ENCODE measurements around the gene CRIP2. TPM values are rescaled to one million over a fixed set of nuclear protein-coding genes. Genes with fewer than 3 reads are reported as not detected.

The CRIP2 gene
- total and polyA plus RNA-seq, 2 of the 13 experiments (the other 11 are each of a cell fraction or from before 2014, with no cell fraction given) = 31.6 to 37.9 TPM

GRCh38 chr14:105525861-105526775 lies 51.5 kb downstream of the CRIP2 start, which contains the start of gene TMEM121:
Gene TMEM121, plus strand, starts transcription at chr14:105526583. Its CDS starts 2,252 bp downstream, at chr14:105528835.
- H3K27me3 ChIP-seq (ENCODE audit: control insufficient read depth in 1 of 2, insufficient read depth in 2 of 2, low read length in 2 of 2) = peaks cover 0 to 11% of the 10 kb centered on the region in 2 experiments; a peak in 1 of 5 replicates
- peak within 1 kb of the TSS; percentile 76 for H3K9ac ChIP-seq (ENCODE audit: insufficient read depth, low read depth, low read length)
- peak within 1 kb of the TSS; percentile 79 to 89 (median 80) for H3K4me3 ChIP-seq (replicated peaks in 1 of 3; ENCODE audit: insufficient read depth in 1 of 3, low read depth in 2 of 3, low read length in 3 of 3)
- peak within 1 kb of the TSS; percentile 51 for H3K27ac ChIP-seq (ENCODE audit: extremely low read length, insufficient read depth, low read length)
- ATAC-seq = peak; percentile 17
- WGBS (ENCODE audit: low lambda C conversion rate) = 0% methylated on average over 1 of the region's 88 CpGs
- ChIA-PET POLR2A (interaction anchor here (1.0 kb wide), 1 partner anchor 26 kb away, joined by 3 read pairs; no protein-coding TSS in a partner anchor), CTCF (ENCODE audit: low intra/inter-chr PET ratio, low total read pairs) (interaction anchor here (4.1 kb wide), 1 partner anchor 45 kb away, joined by 15 read pairs; no protein-coding TSS in a partner anchor)
- no peaks in the 10 kb centered on the region for H4K20me1 ChIP-seq (ENCODE audit: insufficient read depth, low read length)
- H2AFZ ChIP-seq (ENCODE audit: low read length) = no peak within 1 kb of the TSS
- in situ Hi-C loops (cut with HindIII; ENCODE audit: extremely low pct_ligation_motif_present, low pct_unique_long_range_greater_than_20kb) (loop anchor here (5.0 kb wide), 2 partner anchors 39 to 104 kb away; partner anchors contain the start of gene CRIP1), intact Hi-C loops (cut with micrococcal nuclease; ENCODE audit: unreplicated experiment) (no loop called here)
- peak within 1 kb of the TSS; percentile 85 for H3K4me2 ChIP-seq (ENCODE audit: low read depth, low read length)
- H3K36me3 ChIP-seq (replicated peaks in 1 of 2; ENCODE audit: control insufficient read depth in 1 of 2, insufficient read depth in 2 of 2, low read length in 2 of 2) = 0 out of 5 replicates have a peak, but pooled peaks cover 0 to 6% of the 10 kb centered on the region in 2 experiments
- DNase-seq (ENCODE audit: low spot score) = no peak
- no TSS peak for BruUV-seq (replicated peaks)
- peaks cover 32% of the 10 kb centered on the region for H3K4me1 ChIP-seq (ENCODE audit: insufficient read depth, low read length)
- H3K79me2 ChIP-seq (ENCODE audit: insufficient read depth, low read length) = no peaks in the 10 kb centered on the region
- FAIRE-seq = no peak
- no peaks in the 10 kb centered on the region for H3K9me3 ChIP-seq (ENCODE audit: low read length)
- TF ChIP-seq POLR2G (IDR thresholded peaks at IDR 0.05; ENCODE audit: low read depth, low read length) = 0 out of 2 replicates have a peak, but pooled peaks have one; percentile 1
- TF ChIP-seq HDAC1 (CRISPR knock-in tag; IDR thresholded peaks at IDR 0.05) = 0 out of 2 replicates have a peak, but pooled peaks have one; percentile 23
- peak; percentile 52 for TF ChIP-seq RFX1 (IDR thresholded peaks at IDR 0.05)
- TF ChIP-seq, protein P1, sequence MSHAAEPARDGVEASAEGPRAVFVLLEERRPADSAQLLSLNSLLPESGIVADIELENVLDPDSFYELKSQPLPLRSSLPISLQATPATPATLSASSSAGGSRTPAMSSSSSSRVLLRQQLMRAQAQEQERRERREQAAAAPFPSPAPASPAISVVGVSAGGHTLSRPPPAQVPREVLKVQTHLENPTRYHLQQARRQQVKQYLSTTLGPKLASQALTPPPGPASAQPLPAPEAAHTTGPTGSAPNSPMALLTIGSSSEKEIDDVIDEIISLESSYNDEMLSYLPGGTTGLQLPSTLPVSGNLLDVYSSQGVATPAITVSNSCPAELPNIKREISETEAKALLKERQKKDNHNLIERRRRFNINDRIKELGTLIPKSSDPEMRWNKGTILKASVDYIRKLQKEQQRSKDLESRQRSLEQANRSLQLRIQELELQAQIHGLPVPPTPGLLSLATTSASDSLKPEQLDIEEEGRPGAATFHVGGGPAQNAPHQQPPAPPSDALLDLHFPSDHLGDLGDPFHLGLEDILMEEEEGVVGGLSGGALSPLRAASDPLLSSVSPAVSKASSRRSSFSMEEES (CRISPR knock-in tag; IDR thresholded peaks at IDR 0.05) = no peak
- TF ChIP-seq, protein P2, sequence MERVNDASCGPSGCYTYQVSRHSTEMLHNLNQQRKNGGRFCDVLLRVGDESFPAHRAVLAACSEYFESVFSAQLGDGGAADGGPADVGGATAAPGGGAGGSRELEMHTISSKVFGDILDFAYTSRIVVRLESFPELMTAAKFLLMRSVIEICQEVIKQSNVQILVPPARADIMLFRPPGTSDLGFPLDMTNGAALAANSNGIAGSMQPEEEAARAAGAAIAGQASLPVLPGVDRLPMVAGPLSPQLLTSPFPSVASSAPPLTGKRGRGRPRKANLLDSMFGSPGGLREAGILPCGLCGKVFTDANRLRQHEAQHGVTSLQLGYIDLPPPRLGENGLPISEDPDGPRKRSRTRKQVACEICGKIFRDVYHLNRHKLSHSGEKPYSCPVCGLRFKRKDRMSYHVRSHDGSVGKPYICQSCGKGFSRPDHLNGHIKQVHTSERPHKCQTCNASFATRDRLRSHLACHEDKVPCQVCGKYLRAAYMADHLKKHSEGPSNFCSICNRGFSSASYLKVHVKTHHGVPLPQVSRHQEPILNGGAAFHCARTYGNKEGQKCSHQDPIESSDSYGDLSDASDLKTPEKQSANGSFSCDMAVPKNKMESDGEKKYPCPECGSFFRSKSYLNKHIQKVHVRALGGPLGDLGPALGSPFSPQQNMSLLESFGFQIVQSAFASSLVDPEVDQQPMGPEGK (CRISPR knock-in tag; IDR thresholded peaks at IDR 0.05) = peak; percentile 26; the same call in 1 of the 2 replicates
- TF ChIP-seq ZNF33B (CRISPR knock-in tag; IDR thresholded peaks at IDR 0.05) = no peak
- no peak for TF ChIP-seq RERE (CRISPR knock-in tag; IDR thresholded peaks at IDR 0.05; ENCODE audit: low read depth)
- TF ChIP-seq, protein P3, sequence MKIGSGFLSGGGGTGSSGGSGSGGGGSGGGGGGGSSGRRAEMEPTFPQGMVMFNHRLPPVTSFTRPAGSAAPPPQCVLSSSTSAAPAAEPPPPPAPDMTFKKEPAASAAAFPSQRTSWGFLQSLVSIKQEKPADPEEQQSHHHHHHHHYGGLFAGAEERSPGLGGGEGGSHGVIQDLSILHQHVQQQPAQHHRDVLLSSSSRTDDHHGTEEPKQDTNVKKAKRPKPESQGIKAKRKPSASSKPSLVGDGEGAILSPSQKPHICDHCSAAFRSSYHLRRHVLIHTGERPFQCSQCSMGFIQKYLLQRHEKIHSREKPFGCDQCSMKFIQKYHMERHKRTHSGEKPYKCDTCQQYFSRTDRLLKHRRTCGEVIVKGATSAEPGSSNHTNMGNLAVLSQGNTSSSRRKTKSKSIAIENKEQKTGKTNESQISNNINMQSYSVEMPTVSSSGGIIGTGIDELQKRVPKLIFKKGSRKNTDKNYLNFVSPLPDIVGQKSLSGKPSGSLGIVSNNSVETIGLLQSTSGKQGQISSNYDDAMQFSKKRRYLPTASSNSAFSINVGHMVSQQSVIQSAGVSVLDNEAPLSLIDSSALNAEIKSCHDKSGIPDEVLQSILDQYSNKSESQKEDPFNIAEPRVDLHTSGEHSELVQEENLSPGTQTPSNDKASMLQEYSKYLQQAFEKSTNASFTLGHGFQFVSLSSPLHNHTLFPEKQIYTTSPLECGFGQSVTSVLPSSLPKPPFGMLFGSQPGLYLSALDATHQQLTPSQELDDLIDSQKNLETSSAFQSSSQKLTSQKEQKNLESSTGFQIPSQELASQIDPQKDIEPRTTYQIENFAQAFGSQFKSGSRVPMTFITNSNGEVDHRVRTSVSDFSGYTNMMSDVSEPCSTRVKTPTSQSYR (CRISPR knock-in tag; IDR thresholded peaks at IDR 0.05; ENCODE audit: borderline replicate concordance) = peak; percentile 63; the same call in 1 of the 2 replicates
- TF ChIP-seq ZNF83 (CRISPR knock-in tag; IDR thresholded peaks at IDR 0.05; ENCODE audit: borderline replicate concordance) = no peak

Data from HepG2 (cell line).